K562 (cell line): ENCODE data around the gene ACE. TPM values are rescaled to one million over a fixed set of nuclear protein-coding genes. Genes with fewer than 3 reads are reported as not detected.

Experiments used
- ATAC-seq: fragments of 200-7000 bp; cut with Tn5 transposase; 3 replicates; pipeline ENCODE4 v1.9.1; 2020; ENCODE audit warnings: moderate library complexity
- BruUV-seq: library from RNA; stranded (reverse); fragments of 400-500 nt; replicated peaks from 2 replicates; lab custom pipeline; 2021; lab: Mats Ljungman, UMichigan
- CTCF ChIA-PET: fragments of 300-600 bp; formaldehyde crosslinking; extraction: SDS; loops from one replicate; lab custom pipeline; 2021; ENCODE audit warnings: low intra/inter-chr PET ratio; lab: Yijun Ruan, JAX
- POLR2A ChIA-PET: fragments of 300-600, 350-650 bp; sonication (Branson Sonifier 250); formaldehyde crosslinking; extraction: SDS; loops from one replicate; lab custom pipeline; 2021; ENCODE audit warnings: antibody characterized with exemption, inconsistent platforms; lab: Yijun Ruan, JAX
- DNase-seq, 4 experiments: peaks; one replicate each; pipeline versions ENCODE4 v3.0.0 to v3.0.0-alpha.2; 2011 to 2018; ENCODE audit warnings: low spot score in 3 of 4, mixed read lengths in 3 of 4; ENCODE audit errors: extremely low read depth in 1 of 4
- FAIRE-seq: peaks from 2 replicates; lab custom pipeline; 2011; peaks lifted over from hg19 to GRCh38; lab: Jason Lieb, UNC
- H2AFZ ChIP-seq: 2 replicates; pipeline ENCODE4 v1.6.0; 2011; ENCODE audit warnings: low read depth, low read length, control low read depth, inconsistent platforms
- H3K27ac ChIP-seq: fragments of 200-600 bp; 3 replicates; pipeline ENCODE4 v1.8.0; 2011; ENCODE audit warnings: low read depth, mild to moderate bottlenecking, control low read depth, inconsistent platforms, low read length, moderate library complexity, mixed read lengths; ENCODE audit errors: extremely low read depth
- H3K27me3 ChIP-seq, 2 experiments: fragments of 300-600 bp in 1 of 2; 2 replicates in 1 of 2; 3 replicates in 1 of 2; pipeline versions ENCODE4 v1.6.0 to v1.8.0; 2011; ENCODE audit warnings: inconsistent platforms in 2 of 2, low read length in 2 of 2, mild to moderate bottlenecking in 1 of 2, mixed read lengths in 1 of 2, moderate library complexity in 1 of 2; ENCODE audit not compliant: control insufficient read depth in 2 of 2, insufficient read depth in 2 of 2
- H3K36me3 ChIP-seq: fragments of 300-600 bp; 3 replicates; pipeline ENCODE4 v1.8.0; 2011; ENCODE audit warnings: mild to moderate bottlenecking, low read length, inconsistent platforms; ENCODE audit not compliant: control insufficient read depth, insufficient read depth
- H3K4me1 ChIP-seq, 2 experiments: fragments of 200-600 bp in 1 of 2; replicated peaks in 1 of 2; 2 replicates in 1 of 2; 3 replicates in 1 of 2; pipeline versions ENCODE4 v1.5.1 to v1.8.0; 2011; ENCODE audit warnings: inconsistent platforms in 2 of 2, low read length in 2 of 2, mild to moderate bottlenecking in 1 of 2, mixed read lengths in 1 of 2, moderate library complexity in 1 of 2; ENCODE audit not compliant: control insufficient read depth in 2 of 2, insufficient read depth in 2 of 2
- H3K4me2 ChIP-seq: 2 replicates; pipeline ENCODE4 v1.6.1; 2011; ENCODE audit warnings: low read length, control low read depth, inconsistent platforms, mixed read lengths; ENCODE audit not compliant: insufficient read depth
- H3K4me3 ChIP-seq: fragments of 200-600 bp; sonication (generic), shearing (Covaris generic); 2 replicates; pipeline ENCODE4 v1.5.1; 2016; ENCODE audit warnings: control low read depth, inconsistent platforms
- H3K79me2 ChIP-seq: fragments of 200-600 bp; 3 replicates; pipeline ENCODE4 v1.8.0; 2011; ENCODE audit warnings: low read length, inconsistent platforms; ENCODE audit not compliant: control insufficient read depth, insufficient read depth
- H3K9ac ChIP-seq, 2 experiments: 2 replicates each; pipeline versions ENCODE4 v1.6.0 to v1.6.1; 2011; ENCODE audit warnings: low read depth in 2 of 2, low read length in 2 of 2, control low read depth in 1 of 2, inconsistent platforms in 1 of 2, mild to moderate bottlenecking in 1 of 2, mixed read lengths in 1 of 2; ENCODE audit not compliant: insufficient read depth in 1 of 2
- H3K9me1 ChIP-seq: one replicate; pipeline ENCODE4 v1.6.0; 2011; ENCODE audit warnings: inconsistent platforms, mild to moderate bottlenecking, low read length, moderate library complexity; ENCODE audit not compliant: control insufficient read depth, insufficient read depth
- H3K9me3 ChIP-seq: replicated peaks from 2 replicates; pipeline ENCODE4 v1.5.1; 2011; ENCODE audit warnings: low read depth, low read length, inconsistent platforms; ENCODE audit not compliant: control insufficient read depth, insufficient read depth
- H4K20me1 ChIP-seq: replicated peaks from 2 replicates; pipeline ENCODE4 v1.6.1; 2011; ENCODE audit warnings: low read length, inconsistent platforms, mixed read lengths; ENCODE audit not compliant: control insufficient read depth, insufficient read depth
- FOXA1 ChIP-seq: fragments of 450-650 bp; IDR thresholded peaks from 2 replicates; pipeline ENCODE4 v1.6.1; 2016; ENCODE audit warnings: mild to moderate bottlenecking, borderline replicate concordance
- LCOR ChIP-seq: sonication (generic); formaldehyde crosslinking; IDR thresholded peaks from 2 replicates; pipeline ENCODE4 v1.8.0; 2022; ENCODE audit warnings: mild to moderate bottlenecking, missing genetic modification reagents
- NCOA1 ChIP-seq: fragments of 450-650 bp; IDR thresholded peaks from 2 replicates; pipeline ENCODE4 v1.6.1; 2016; ENCODE audit warnings: low read depth
- SIN3A ChIP-seq, 2 experiments: fragments of 150-350 bp in 1 of 2; IDR thresholded peaks; 2 replicates each; pipeline ENCODE4 v1.6.1; 2011 to 2016; ENCODE audit warnings: borderline replicate concordance in 2 of 2, low read depth in 2 of 2, low read length in 2 of 2, mild to moderate bottlenecking in 2 of 2, moderate library complexity in 2 of 2; ENCODE audit not compliant: control insufficient read depth in 1 of 2
- SMAD3 ChIP-seq: fragments of 450-650 bp; formaldehyde crosslinking; conservative IDR thresholded peaks from 2 replicates; pipeline ENCODE4 v1.4.0; 2020; ENCODE audit warnings: mild to moderate bottlenecking
- ZNF699 ChIP-seq: fragments of 250-450 bp; sonication (Bioruptor Pico); IDR thresholded peaks from 2 replicates; pipeline ENCODE4 v1.8.0; 2021; ENCODE audit warnings: mild to moderate bottlenecking, moderate library complexity; ENCODE audit not compliant: insufficient replicate concordance
- WGBS: fragments of 100-300 bp; shearing (Covaris generic); methylation state at CpG from one replicate; pipeline ENCODE4 v1.1.6; 2016; ENCODE audit warnings: low coverage, mixed read lengths; ENCODE audit not compliant: insufficient coverage; ENCODE audit errors: missing lambda C conversion rate; 5-methylcytosine and 5-hydroxymethylcytosine counted together
- in situ Hi-C: fragments of 300-500 bp; cut with MboI; formaldehyde crosslinking; loops from 4 replicates; pipeline ENCODE4 v1.15.0; 2018; ENCODE audit warnings: inconsistent platforms, mixed read lengths
- intact Hi-C: fragments of 100-400 bp; cut with micrococcal nuclease; formaldehyde crosslinking; loops from 2 replicates; pipeline ENCODE4 v1.14.2; 2022
- polyA plus RNA-seq, 8 experiments: library from polyadenylated mRNA; depleted of rRNA in 4 of 8; stranded (reverse) in 5 of 8; unstranded in 3 of 8; fragments of >200 nt; fragmentation: Nextera tagmentation in 2 of 8; fragmentation: Illumina TruSeq in 1 of 8; extraction: Ambion mirVana in 2 of 8; extraction: Trizol in 1 of 8; gene quantifications; 2 replicates each; pipeline versions ENCODE4 v1.2.1 to v1.2.3, GENCODE V29; 2011 to 2014; ENCODE audit warnings: inconsistent platforms in 1 of 8, missing spikeins in 1 of 8
- total RNA-seq, 7 experiments: library from RNA; depleted of rRNA in 6 of 7; stranded (reverse); fragments of >200 nt in 6 of 7; fragmentation: Illumina TruSeq in 2 of 7; extraction: Trizol in 2 of 7; gene quantifications; 2 replicates each; pipeline versions ENCODE4 v1.2.1 to v1.2.3, GENCODE V29; 2011 to 2021; ENCODE audit warnings: low replicate concordance in 1 of 7
- TF ChIP-seq, protein P1 (sequence below), 2 experiments: fragments of 200-800 bp in 1 of 2; sonication (Bioruptor generic) in 1 of 2; sonication (generic) in 1 of 2; formaldehyde crosslinking in 1 of 2; IDR thresholded peaks in 1 of 2; conservative IDR thresholded peaks in 1 of 2; 2 replicates each; pipeline versions ENCODE4 v1.5.0 to v1.6.1; 2016 to 2020; ENCODE audit warnings: missing compliant biosample characterization in 1 of 2, missing genetic modification characterization in 1 of 2, missing genetic modification reagents in 1 of 2
- TF ChIP-seq, protein P2 (sequence below): fragments of 450-650 bp; IDR thresholded peaks from 2 replicates; pipeline ENCODE4 v1.6.1; 2017; ENCODE audit warnings: mild to moderate bottlenecking, moderate library complexity
- TF ChIP-seq, protein P3 (sequence below): fragments of 150-350 bp; IDR thresholded peaks from 2 replicates; pipeline ENCODE4 v1.6.1; 2014; ENCODE audit warnings: low read depth, mild to moderate bottlenecking, low read length, borderline replicate concordance

ACE gene
- total and polyA plus RNA-seq, 9 of the 15 experiments (the other 6 are each of a cell fraction or from before 2014, with no cell fraction given), result 0.07 to 2.5 (median 0.47) TPM; not detected in 1

DNA sequence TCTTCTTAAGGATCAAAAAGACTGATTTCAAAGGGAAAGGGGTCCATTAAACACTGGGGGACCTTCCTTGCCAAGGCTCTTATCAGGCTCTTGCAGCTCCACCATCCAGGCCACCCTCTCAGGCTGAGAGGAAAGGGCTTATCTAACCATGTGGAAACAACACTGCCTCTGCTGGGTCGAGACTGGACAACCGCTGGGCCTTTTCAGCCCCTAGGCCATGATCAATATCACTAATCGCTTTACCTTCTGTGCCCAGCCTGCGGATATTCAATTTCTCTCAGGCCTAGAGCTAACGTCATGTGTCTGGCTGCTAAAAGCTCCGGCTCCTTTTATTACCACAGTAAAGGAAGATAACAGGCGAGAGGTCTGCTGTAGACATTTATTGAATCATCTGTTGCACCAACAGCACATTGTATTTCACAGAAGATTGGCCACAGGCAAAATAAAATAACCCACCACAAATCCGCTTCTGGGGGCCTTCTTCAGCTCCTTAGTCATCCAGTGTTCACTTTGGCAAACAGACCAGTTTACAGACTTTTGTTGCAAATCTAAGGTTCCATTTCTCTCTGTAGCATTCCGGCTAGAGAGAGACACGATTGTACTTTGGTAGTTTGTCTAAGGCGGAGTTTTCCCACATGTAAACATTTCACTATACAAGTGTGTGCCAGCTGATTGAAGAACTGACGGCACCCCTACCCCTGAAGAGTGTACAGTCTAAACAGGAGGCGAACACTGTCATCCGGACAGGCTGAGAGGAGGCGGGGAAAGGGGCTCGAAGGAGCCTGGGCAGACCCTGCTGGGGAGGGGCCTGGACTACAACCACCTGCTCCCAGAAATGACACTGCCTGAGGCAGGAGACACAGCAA is 44.7 kb upstream of the ACE start:
- peak; percentile 83 for ATAC-seq
- peak overlapping the region; percentile 80 for H3K27ac ChIP-seq
- H3K9me1 ChIP-seq, result peaks cover 3% of the 10 kb centered on the region
- no peaks in the 10 kb centered on the region for H3K9me3 ChIP-seq
- POLR2A ChIA-PET, result interaction anchor here (0.5 to 1.9 kb wide), 12 partner anchors 13 to 751 kb away, joined by 3 to 5 read pairs (median 4); partner anchors contain the start of genes CCDC47 and DDX42
- peak; percentile 90 to 96 (median 91) for DNase-seq
- peak; percentile 99 for FAIRE-seq
- intact Hi-C loops (loop anchor here (2.0 to 10.0 kb wide), 4 partner anchors 15 to 413 kb away; partner anchors contain the start of genes CYB561, DCAF7 and SMARCD2), in situ Hi-C loops (loop anchor here (25.0 kb wide), 1 partner anchor 405 kb away; the partner anchor contains the start of genes FTSJ3, PSMC5 and SMARCD2)
- no peaks in the 10 kb centered on the region for H3K27me3 ChIP-seq
- H3K79me2 ChIP-seq, result peaks cover 8% of the 10 kb centered on the region; the same call in 1 of the 3 replicates
- CTCF ChIA-PET, result no interaction called here
- no peak overlapping the region for H3K4me3 ChIP-seq
- peak overlapping the region; percentile 64 to 88 for H3K9ac ChIP-seq
- peak overlapping the region; percentile 75 for H3K4me2 ChIP-seq
- H3K4me1 ChIP-seq, result peaks cover 54 to 61% of the 10 kb centered on the region in 2 experiments
- H3K36me3 ChIP-seq, result peaks cover 24% of the 10 kb centered on the region; the same call in 1 of the 3 replicates
- 11% methylated on average over 16 of the region's 16 CpGs for WGBS
- H2AFZ ChIP-seq, result peak overlapping the region; percentile 33
- H4K20me1 ChIP-seq, result no peaks in the 10 kb centered on the region
- no TSS peak for BruUV-seq
- TF ChIP-seq, protein P1, sequence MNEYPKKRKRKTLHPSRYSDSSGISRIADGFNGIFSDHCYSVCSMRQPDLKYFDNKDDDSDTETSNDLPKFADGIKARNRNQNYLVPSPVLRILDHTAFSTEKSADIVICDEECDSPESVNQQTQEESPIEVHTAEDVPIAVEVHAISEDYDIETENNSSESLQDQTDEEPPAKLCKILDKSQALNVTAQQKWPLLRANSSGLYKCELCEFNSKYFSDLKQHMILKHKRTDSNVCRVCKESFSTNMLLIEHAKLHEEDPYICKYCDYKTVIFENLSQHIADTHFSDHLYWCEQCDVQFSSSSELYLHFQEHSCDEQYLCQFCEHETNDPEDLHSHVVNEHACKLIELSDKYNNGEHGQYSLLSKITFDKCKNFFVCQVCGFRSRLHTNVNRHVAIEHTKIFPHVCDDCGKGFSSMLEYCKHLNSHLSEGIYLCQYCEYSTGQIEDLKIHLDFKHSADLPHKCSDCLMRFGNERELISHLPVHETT (CRISPR knock-in tag; conservative IDR thresholded peaks at IDR 0.05 in 1 of 2, IDR thresholded peaks at IDR 0.05 in 1 of 2), result peak in 1 of 2 experiments; percentile 85; a peak in 2 of 4 replicates
- TF ChIP-seq, protein P2, sequence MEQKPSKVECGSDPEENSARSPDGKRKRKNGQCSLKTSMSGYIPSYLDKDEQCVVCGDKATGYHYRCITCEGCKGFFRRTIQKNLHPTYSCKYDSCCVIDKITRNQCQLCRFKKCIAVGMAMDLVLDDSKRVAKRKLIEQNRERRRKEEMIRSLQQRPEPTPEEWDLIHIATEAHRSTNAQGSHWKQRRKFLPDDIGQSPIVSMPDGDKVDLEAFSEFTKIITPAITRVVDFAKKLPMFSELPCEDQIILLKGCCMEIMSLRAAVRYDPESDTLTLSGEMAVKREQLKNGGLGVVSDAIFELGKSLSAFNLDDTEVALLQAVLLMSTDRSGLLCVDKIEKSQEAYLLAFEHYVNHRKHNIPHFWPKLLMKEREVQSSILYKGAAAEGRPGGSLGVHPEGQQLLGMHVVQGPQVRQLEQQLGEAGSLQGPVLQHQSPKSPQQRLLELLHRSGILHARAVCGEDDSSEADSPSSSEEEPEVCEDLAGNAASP, result no peak
- no peak for TF ChIP-seq ZNF699
- TF ChIP-seq SMAD3, result peak; percentile 57; the same call in 1 of the 2 replicates
- TF ChIP-seq NCOA1, result peak; percentile 69; the same call in 1 of the 2 replicates
- TF ChIP-seq SIN3A (IDR thresholded peaks at IDR 0.05; ENCODE audit: borderline replicate concordance in 2 of 2, control insufficient read depth in 1 of 2, low read depth in 2 of 2, low read length in 2 of 2), result no peak
- TF ChIP-seq, protein P3, sequence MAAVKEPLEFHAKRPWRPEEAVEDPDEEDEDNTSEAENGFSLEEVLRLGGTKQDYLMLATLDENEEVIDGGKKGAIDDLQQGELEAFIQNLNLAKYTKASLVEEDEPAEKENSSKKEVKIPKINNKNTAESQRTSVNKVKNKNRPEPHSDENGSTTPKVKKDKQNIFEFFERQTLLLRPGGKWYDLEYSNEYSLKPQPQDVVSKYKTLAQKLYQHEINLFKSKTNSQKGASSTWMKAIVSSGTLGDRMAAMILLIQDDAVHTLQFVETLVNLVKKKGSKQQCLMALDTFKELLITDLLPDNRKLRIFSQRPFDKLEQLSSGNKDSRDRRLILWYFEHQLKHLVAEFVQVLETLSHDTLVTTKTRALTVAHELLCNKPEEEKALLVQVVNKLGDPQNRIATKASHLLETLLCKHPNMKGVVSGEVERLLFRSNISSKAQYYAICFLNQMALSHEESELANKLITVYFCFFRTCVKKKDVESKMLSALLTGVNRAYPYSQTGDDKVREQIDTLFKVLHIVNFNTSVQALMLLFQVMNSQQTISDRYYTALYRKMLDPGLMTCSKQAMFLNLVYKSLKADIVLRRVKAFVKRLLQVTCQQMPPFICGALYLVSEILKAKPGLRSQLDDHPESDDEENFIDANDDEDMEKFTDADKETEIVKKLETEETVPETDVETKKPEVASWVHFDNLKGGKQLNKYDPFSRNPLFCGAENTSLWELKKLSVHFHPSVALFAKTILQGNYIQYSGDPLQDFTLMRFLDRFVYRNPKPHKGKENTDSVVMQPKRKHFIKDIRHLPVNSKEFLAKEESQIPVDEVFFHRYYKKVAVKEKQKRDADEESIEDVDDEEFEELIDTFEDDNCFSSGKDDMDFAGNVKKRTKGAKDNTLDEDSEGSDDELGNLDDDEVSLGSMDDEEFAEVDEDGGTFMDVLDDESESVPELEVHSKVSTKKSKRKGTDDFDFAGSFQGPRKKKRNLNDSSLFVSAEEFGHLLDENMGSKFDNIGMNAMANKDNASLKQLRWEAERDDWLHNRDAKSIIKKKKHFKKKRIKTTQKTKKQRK, result no peak
- peak; percentile 89 for TF ChIP-seq LCOR
- no peak for TF ChIP-seq FOXA1
